SHP77 treated with DMSO at 0.1 percent for 48 hours (cell line): ENCODE results near the gene EPHA4.

Source experiments
- DNase-seq: peaks from one replicate; lab custom pipeline; 2025; lab: John Stamatoyannopoulos, UW

Gene EPHA4

DNA sequence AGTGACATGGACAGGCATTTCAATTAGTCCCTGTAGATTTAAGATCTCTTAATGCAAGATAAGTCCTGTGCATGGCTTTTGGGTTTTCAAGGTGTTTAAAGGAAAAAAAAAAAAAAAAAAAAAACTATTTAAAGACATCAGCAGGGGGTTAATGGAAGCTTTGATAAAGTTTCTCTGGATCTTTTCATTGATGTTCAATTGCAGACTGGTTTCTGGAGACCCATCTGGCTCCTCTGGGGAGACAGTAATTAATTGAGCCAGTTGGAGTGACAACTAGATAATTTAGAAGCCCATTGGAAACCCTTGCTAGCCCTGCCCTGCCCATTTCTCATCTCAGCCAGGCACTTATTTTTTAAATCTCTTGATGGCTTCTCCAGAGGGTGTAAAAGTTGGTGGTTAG, 98.7 kb downstream of the EPHA4 start:
- DNase-seq: no peak

GRCh38 chr2:221468317-221468716, 103.8 kb downstream of the EPHA4 start:
- no peak for DNase-seq

DNA sequence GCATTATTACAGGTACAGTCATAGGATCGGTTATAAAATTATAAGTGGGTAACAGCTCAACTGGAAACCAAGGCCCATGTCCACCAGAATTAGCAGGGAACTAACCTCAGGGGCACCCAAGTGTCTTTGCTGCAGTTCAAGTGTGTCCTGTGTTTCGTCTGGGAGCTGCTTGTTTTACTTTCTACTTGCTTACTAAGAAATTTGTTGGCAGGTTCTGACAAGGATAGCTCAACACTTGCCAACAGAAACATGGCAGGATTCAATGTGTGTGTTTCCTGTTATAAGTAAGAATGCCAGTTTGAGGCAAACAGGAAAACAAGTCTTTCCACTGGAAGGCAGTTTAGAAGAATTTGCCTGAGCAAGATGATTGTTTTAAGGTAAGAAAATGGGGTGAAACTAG, 104.5 kb downstream of the EPHA4 start:
- no peak for DNase-seq

DNA sequence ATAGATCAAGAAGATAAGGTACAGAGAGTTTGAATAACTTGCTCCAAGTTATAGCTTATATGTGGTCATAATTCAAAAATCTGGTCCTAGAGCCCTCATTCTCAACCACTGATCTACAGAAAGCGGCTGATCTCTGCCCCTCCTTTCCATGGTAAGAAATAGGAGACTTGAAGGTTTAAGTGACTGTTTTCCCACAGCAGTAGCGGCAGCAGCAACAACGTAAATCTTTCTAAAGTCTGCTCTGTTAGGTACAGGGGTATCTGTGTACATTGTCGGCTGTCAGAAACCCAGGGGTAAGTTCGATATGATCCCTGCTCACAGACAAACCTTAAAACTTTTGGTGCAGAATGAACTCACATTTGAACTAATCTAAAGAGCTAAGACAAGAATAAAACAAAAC, 105.4 kb downstream of the EPHA4 start:
- no peak for DNase-seq

DNA sequence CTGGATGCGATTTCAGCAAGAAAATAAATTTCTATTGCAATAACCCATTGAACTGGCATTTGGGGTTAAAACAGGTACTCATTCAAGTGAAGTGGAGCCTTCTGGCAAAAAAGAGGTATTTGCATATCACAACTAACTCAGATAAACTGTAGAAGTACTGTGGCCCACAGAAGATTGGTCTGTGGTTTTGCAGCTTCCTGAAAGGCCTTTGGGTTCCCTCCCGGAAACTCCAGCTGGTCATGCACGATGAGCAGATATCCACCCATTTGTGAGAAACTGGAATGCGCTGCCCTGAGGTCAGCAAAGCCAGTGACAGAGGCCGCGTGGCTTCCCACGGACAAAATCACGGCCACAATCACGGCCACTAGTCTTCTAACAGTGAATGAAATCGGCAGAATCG, 106.3 kb downstream of the EPHA4 start:
- DNase-seq: no peak

- no peak for DNase-seq
Measured at GRCh38 chr2:221464971-221465370, 107.1 kb downstream of the EPHA4 start.

- no peak for DNase-seq
Measured at GRCh38 chr2:221463241-221463896, 108.7 kb downstream of the EPHA4 start.

DNA sequence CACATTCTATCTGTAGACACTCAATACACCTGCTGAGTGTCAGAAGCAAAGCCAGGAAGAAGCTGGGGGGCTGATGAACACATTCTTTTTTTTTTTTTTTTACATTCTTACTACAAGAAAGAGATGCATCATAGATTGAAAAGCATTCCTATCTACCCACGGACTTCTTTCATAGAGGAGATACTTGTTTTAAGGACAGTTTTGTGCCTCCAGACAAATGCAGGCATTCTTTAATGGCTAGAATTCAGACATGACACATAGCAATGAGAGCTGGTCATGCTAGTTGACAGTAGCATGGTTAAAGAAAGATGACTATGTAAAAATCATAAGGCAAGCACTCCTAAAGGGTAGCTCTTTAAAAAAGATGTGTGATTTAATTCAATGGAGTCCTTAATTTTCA, 110.2 kb downstream of the EPHA4 start:
- DNase-seq: no peak

DNA sequence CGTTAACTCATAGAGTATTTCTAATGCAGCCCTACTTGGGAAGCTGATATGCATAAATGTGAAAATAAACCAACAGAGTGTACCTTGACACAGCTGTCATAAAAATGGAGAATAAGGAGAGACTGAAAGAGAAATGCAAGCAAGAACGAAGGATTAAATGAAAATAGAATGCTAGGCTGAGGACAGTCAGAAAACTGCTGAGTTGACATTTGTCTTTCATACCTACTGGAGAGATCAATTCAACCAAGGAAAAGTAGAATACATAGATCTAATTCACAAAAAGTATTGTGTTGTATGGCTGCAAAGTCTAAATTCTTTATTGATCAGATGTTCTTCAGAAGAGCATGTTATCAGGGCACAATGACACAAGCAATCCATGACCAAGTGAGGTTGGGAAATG, 112.0 kb downstream of the EPHA4 start:
- no peak for DNase-seq

DNA sequence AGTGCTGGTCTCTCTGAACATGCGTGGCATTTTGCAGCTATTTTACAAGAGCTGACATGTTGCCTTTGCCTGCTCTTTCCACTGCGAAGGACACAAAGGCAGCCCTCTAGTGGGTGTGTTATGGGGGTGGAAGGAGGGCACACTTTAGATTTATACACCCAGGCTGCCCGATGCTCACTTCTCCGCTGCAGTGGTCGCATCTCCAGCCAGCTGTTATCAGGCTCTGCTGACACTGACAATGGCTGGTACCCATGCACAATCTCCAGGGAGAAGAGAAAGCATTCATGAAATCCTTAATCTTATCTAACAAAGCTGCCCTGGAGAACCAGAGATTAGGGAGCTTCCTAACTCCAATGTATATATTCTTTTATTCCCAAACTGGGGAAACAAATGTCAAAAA, 113.5 kb downstream of the EPHA4 start:
- no peak for DNase-seq

- no peak for DNase-seq
Measured at GRCh38 chr2:221455214-221455613, 116.9 kb downstream of the EPHA4 start.

- no peak for DNase-seq
Measured at GRCh38 chr2:221454459-221455105, 117.5 kb downstream of the EPHA4 start.

DNA sequence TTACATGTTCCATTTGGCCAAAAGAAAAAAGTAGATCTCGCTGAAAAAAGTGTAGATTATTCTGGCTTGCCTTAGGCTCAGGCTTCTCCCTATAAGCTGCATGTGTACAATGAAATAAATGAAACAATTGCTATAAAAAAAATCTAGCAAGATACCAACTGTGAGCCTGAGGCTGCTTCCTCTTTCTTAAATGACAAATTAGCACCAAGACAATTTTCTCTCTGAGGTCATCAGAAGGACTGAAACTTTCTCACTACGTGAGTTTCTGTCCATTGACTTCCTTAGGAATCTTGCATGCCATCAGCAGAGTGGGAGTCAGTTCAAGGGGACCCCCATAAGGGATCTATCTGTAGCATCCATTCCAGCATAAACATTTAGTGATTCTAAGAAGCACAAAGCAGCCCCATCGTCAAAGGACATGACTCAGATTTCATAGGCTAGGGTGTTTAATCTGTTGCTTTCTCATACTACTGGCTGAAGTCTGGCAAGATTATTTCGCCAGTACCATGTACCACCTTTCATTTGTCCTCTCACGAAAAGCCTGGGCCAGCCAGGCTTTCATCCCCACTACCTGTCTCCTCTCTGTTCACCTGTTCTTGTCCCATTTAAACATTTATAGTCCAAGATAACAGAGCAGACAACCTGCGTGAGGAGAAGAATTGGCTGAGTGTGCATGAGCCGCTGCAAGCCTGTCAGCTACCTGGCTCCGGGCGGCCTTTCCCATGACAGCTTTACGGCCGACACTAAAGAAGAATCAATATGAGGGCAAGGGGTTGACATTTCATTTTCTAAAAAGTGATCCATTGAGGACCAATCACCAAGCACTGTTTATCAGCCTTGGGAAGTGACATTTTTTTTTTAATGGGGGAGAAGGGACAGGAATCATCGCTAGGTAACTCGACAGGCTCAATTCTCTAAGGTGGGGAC, 120.0 kb downstream of the EPHA4 start:
- no peak for DNase-seq

DNA sequence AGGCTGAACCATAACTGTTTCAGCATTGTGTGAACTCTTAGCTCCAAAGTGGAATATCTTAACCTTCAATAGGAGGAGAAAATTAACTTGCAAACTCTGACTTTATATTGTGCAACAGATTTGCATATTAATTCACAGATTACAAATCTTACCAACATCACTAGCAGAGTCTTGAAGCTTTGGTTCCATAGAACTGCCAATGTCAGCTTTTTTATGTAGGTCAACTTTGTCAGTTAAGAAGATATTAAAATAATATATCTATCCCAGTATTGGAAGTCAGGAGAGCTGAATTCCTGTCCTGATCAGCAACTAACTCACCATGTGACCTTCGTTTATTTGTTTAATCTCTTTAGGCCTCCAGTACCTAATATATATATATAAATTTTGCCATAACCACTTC, 121.8 kb downstream of the EPHA4 start:
- DNase-seq: no peak

- DNase-seq: no peak
Measured at GRCh38 chr2:221449406-221449805, 122.7 kb downstream of the EPHA4 start.

DNA sequence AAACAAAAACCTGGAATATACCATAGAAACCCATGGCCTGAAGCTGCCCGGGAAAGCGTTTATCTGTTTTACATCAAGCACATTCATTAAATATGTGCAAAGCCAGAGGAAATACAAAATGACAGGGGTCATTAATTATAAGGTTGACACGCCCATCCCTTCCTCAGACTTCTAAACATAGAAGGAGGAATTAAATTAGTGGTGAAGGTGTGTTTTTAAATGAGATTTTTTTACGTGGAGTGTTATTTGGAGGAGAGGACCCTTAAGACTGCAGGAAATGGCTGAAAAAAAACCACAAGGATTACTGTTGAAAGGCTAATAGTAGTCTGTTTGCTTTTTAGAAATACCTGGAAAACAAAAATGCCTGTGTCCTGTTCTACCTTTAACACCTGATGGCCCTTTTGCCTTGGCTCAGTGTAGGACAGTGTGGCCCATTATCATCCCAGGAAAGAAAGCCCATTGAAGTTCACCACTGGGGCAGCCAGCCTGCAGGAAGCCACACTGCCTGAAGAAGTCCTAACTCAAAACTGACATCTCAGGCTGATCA, 123.2 kb downstream of the EPHA4 start:
- no peak for DNase-seq

DNA sequence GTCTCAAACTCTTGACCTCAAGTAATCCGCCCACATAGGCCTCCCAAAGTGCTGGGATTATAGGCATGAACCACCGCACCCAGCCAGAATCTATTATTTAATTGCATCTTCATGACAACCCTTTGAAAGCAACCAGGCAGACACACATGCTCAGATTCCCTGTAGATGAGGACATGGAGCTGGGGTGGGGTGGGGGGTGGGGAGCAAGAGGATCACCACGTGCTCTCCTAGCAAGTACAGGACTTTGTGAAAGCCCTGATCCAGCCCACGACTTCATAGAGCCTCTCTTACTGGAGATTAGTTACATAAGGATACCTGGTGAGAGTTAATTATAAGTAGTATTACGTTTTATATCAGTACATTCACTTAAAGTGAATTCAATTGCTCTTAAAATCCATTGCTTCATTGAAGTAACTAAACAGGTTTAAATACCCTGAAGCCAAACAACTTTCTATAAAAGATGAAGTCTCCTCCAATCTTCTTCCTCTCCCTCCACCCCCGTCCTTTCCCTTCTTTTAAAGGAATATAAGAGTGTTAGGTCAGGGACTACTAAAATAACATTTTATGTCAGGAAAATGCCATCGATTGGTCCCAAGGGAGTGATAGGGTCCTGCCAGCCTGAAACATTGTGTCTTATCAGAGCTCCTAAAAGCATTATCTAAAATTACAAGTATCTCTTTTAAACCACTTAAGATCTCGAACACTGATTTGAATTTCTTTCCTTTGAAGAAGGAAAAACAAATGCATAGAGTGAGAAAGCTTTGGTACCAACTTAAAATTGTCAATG, 123.9 kb downstream of the EPHA4 start:
- DNase-seq: no peak

DNA sequence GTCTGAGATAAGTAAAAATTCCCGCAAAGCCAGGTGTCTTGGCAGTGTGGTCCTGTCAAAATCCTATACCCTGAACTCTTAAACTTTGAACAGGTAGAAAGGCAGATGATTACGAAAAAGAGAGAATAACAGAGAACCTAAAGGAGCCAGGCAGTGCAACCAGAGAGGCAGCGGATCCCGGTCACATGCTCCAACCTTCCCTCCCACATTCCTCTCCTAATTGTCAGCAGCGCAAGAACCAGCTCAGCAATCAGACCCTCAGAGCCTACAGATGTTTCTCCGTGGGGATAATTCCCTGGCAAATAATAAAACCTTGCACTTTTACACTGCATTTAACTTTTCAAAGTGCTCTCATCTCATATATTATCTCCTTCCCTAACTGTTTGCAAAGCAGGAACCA, 124.8 kb downstream of the EPHA4 start:
- DNase-seq: no peak

DNA sequence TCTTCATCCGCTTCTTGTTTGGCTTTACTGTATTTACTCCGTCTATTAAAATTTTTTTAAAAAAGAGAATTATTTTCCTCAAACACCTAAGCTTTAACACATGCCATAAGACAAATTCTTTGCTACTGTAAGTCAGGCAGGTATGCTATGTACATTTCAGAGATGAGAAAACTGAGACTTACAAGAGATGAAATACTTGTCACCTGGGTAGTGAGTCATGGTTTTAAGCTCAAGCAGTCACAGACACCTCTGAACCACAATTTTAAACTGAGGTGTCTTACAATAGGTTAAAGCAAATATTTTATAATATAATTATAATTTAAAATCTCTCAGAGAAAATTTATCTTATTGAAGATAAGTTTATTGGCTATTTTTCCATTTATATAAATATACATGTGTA, 126.0 kb downstream of the EPHA4 start:
- DNase-seq: no peak

DNA sequence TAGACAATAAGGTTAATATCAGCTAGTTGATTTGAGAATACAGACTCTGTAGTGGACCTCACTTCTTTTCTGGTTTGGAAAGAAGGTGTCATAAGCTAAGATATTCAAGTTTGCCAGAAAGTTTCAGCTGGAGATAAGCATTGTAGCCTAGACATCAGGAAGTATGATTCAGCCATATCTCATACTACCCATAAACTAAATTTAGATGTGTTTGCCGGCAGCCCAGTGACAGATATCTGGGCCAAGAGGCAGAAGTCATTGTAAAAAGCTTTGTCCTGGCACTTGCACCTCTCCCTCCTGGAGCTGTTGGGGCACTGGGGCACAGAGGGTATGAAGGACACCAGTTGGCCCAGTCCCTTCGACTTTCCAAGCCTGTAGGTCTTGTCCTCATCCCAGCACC, 128.0 kb downstream of the EPHA4 start:
- no peak for DNase-seq

GRCh38 chr2:221443645-221444044, 128.5 kb downstream of the EPHA4 start:
- DNase-seq: no peak

- no peak for DNase-seq
Measured at GRCh38 chr2:221442128-221442527, 130.0 kb downstream of the EPHA4 start.
